ENCODE data around the gene CT45A5.
"Not testable (repeated sequence)": the region's sequence is repeated elsewhere in the genome, so short reads cannot be mapped to it uniquely, and the experiment has no call there.

Gene CT45A5, protein sequence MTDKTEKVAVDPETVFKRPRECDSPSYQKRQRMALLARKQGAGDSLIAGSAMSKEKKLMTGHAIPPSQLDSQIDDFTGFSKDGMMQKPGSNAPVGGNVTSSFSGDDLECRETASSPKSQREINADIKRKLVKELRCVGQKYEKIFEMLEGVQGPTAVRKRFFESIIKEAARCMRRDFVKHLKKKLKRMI

DNA sequence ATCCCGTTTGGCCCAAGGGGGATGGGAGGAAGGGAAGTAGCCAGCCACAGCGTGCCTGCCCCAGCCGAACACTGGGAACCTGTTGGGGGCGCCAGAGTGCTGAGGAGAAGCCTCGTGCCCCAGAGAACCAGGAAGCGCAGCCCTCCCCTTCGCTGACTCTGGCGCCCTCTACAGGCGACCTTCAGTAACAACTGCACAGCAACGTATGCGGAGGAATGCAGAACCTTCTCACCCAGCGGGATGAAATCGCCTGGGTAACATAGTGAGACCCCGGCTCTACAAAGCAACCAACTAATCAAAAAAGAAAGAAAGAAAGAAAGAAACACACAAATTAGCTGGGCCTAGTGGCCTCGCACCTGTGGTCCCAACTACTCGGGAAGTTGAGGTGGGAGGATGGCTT lies at the start of gene CT45A5:
TSS of gene CT45A5 (minus strand) at position 101 of the 400 bp plus-strand sequence. CDS start 3,774 bp downstream, outside the sequence.
- DNase-seq, result not testable (repeated sequence)

DNA sequence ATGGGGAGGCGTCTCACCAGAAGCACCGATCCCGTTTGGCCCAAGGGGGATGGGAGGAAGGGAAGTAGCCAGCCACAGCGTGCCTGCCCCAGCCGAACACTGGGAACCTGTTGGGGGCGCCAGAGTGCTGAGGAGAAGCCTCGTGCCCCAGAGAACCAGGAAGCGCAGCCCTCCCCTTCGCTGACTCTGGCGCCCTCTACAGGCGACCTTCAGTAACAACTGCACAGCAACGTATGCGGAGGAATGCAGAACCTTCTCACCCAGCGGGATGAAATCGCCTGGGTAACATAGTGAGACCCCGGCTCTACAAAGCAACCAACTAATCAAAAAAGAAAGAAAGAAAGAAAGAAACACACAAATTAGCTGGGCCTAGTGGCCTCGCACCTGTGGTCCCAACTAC lies 34.6 kb upstream of the CT45A5 start, which contains the start of gene CT45A2:
TSS of gene CT45A2 (minus strand) at position 101 of the 400 bp plus-strand sequence. CDS start 3,747 bp downstream, outside the sequence.
- not testable (repeated sequence) for DNase-seq

DNA sequence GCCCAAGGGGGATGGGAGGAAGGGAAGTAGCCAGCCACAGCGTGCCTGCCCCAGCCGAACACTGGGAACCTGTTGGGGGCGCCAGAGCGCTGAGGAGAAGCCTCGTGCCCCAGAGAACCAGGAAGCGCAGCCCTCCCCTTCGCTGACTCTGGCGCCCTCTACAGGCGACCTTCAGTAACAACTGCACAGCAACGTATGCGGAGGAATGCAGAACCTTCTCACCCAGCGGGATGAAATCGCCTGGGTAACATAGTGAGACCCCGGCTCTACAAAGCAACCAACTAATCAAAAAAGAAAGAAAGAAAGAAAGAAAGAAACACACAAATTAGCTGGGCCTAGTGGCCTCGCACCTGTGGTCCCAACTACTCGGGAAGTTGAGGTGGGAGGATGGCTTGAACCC lies 17.4 kb upstream of the CT45A5 start, which contains the start of gene CT45A6:
TSS of gene CT45A6 (minus strand) at position 101 of the 400 bp plus-strand sequence. CDS start 3,794 bp downstream, outside the sequence.
- not testable (repeated sequence) for DNase-seq

GRCh38 chrX:135768091-135768490 lies 17.2 kb downstream of the CT45A5 start, which contains the start of gene CT45A3:
Gene CT45A3, minus strand, starts transcription at chrX:135768191. Its CDS starts 3,747 bp downstream, at chrX:135764444.
- not testable (repeated sequence) for DNase-seq

DNA sequence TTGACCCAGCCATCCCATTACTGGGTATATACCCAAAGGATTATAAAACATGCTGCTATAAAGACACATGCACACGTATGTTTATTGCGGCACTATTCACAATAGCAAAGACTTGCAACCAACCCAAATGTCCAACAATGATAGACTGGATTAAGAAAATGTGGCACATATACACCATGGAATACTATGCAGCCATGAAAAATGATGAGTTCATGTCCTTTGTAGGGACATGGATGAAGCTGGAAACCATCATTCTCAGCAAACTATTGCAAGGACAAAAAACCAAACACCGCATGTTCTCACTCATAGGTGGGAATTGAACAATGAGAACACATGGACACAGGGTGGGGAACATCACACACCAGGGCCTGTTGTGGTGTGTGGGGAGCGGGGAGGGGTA lies 40.6 kb downstream of the CT45A5 start:
- not testable (repeated sequence) for DNase-seq

- no peak for DNase-seq
These were observed 44.0 kb downstream of the CT45A5 start for GRCh38 chrX:135741192-135741715.

DNA sequence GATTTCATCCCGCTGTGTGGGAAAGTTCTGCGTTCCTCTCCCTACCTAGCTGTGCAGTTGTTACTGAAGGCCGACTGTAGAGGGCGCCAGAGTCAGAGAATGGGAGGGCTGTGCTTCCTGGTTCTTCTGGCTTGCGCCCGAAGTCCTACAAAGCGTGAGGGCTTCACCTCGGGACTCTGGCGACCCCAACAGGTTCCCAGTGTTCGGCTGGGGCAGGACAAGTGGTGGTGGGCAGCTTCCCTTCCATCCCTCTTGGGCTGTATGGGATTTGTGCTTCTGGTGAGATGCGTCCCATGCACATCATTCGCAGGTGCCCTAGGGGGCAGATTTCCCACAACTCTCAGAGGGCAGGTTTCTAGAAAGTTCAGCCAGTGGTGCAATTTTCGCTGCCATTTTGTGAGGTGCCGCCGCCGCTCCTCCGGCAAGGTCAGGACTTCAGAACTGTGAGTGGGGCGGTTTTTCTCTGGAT lies 44.6 kb downstream of the CT45A5 start:
- no peak for DNase-seq

GRCh38 chrX:135737366-135738071 lies 47.8 kb downstream of the CT45A5 start:
- no peak for DNase-seq

DNA sequence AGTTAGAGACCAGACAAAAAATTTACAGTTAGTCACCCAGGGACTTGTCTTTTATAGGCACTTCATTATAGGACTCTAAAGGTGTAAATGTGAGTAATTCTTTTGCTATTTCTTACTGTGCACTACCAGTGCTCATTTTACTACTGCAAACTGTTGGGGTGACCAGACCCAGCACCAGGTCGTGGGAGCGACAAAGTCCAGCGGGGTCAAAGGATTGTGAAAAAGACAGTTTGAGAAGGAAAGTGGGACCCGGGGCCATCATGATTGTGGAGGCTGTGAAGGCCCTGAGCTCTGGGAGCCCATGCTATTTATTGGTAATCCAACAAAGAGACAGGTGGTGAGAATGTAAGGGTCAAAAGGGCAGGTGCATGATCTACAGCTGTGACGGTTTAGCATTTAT lies 50.6 kb downstream of the CT45A5 start:
- not testable (repeated sequence) for DNase-seq

Data from NCI-H1436 (cell line).